HG03575 (cell line): ENCODE results near the gene CSN2.

ENCODE experiments used
- ATAC-seq: cut with Tn5 transposase; IDR thresholded peaks from one replicate; pipeline ENCODE4 v1.9.1; 2021; ENCODE audit not compliant: unreplicated experiment, insufficient number of reproducible peaks, low FRiP score; ENCODE audit errors: extremely low read depth

Gene CSN2

DNA sequence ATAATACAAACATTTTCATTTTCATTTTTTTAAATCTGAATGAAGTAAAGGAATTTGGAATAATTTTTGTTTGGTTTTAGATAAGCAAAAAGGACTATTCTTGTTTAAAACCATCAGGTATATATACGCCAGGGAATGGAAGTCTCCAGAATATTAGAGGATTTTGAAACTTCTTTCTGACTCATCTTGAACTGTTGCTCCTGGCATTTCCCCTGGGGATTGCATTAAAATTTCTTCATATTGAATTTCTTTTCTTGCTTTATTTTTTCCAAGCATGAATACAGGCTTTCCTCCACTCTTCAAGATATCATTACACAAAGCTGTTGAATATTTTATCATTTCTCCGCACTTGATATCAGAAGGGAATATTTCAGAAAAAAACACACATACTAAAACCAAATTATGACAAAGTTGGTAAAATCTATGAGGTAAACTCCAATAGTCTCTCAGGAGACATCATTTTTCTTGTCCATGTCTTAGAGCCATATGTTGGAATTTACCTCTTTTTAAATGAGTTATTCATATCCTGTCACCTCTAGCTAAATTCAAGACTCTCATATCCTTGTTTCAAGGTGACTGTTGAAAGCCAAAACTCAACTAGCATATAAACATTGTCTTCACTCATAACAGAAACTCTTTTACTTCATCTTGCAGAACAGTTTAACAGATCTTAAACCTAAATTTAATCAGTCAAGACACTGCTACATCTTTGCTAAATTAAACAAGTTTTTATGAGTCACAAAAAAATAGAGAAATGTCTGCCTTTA, 55.3 kb downstream of the CSN2 start:
- ATAC-seq = peak; percentile 85

GRCh38 chr4:69909195-69909594, 56.3 kb downstream of the CSN2 start:
- ATAC-seq = no peak

DNA sequence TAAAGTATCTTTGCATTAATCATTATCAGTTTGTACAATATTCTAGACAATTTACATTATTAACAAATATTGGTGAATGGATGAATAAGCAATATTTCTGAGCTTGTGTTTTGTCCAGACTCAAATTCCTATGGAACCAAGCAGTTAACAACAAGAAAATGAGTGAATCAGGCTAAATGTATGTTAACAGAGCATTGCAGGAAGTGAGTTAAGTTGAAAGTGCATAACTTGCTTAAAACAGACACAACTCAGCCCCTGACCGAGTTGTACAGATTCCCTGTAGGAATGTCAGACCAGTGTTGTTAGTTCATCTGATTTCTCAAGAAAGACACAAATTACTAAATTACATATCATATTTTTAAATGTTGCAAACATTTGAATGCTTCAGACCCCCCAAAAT, 58.4 kb downstream of the CSN2 start:
- ATAC-seq = no peak
